HG03378 (cell line): Measurements from ENCODE around the gene CEP162.
A peak's percentile ranks its signal among the peaks of the same experiment; 100 is the strongest.
"Not testable (repeated sequence)": the region's sequence is repeated elsewhere in the genome, so short reads cannot be mapped to it uniquely, and the experiment has no call there.

Experiments used
- ATAC-seq: cut with Tn5 transposase; IDR thresholded peaks from one replicate; pipeline ENCODE4 v1.9.1; 2021; ENCODE audit warnings: mild to moderate bottlenecking, moderate library complexity; ENCODE audit not compliant: unreplicated experiment

CEP162 gene

GRCh38 chr6:84227434-84228197, at the start of gene CEP162:
Gene CEP162, minus strand, starts transcription at chr6:84227643. Its CDS starts 1,250 bp downstream, at chr6:84226393.
- ATAC-seq = peak; percentile 97

- no peak for ATAC-seq
These were observed 47.4 kb upstream of the CEP162 start for GRCh38 chr6:84274856-84275255.

GRCh38 chr6:84273048-84273809, 45.8 kb upstream of the CEP162 start:
- no peak for ATAC-seq

GRCh38 chr6:84272298-84272697, 44.9 kb upstream of the CEP162 start:
- no peak for ATAC-seq

GRCh38 chr6:84271061-84271716, 43.7 kb upstream of the CEP162 start:
- no peak for ATAC-seq

- no peak for ATAC-seq
These were observed 42.7 kb upstream of the CEP162 start for GRCh38 chr6:84269947-84270733.

GRCh38 chr6:84268781-84269180, 41.3 kb upstream of the CEP162 start:
- ATAC-seq = no peak

GRCh38 chr6:84263557-84263956, 36.1 kb upstream of the CEP162 start:
- ATAC-seq = no peak

- no peak for ATAC-seq
These were observed 33.5 kb upstream of the CEP162 start for GRCh38 chr6:84260926-84261325.

- no peak for ATAC-seq
These were observed 32.8 kb upstream of the CEP162 start for GRCh38 chr6:84260196-84260595.

- ATAC-seq = no peak
These were observed 31.4 kb upstream of the CEP162 start for GRCh38 chr6:84258866-84259265.

GRCh38 chr6:84258268-84258667, 30.8 kb upstream of the CEP162 start:
- ATAC-seq = no peak

GRCh38 chr6:84255641-84256040, 28.2 kb upstream of the CEP162 start:
- no peak for ATAC-seq

GRCh38 chr6:84253380-84253779, 25.9 kb upstream of the CEP162 start:
- ATAC-seq = no peak

GRCh38 chr6:84251891-84252539, 24.6 kb upstream of the CEP162 start:
- no peak for ATAC-seq

- ATAC-seq = no peak
These were observed 22.3 kb upstream of the CEP162 start for GRCh38 chr6:84249724-84250123.

GRCh38 chr6:84244416-84245081, 17.1 kb upstream of the CEP162 start:
- ATAC-seq = not testable (repeated sequence)

- ATAC-seq = no peak
These were observed 15.8 kb upstream of the CEP162 start for GRCh38 chr6:84243240-84243639.

- peak; percentile 45 for ATAC-seq
These were observed 14.8 kb upstream of the CEP162 start for GRCh38 chr6:84242265-84242664.

GRCh38 chr6:84228198-84228543, 728 bp upstream of the CEP162 start:
- ATAC-seq = no peak
